GM10266 (cell line): Measurements from ENCODE around the gene HSD3B7.

Experiments
- DNase-seq: peaks from one replicate; pipeline ENCODE4 v3.0.0; 2012; ENCODE audit errors: extremely low spot score
- TF ChIP-seq, protein P1 (sequence below): IDR thresholded peaks from 2 replicates; pipeline ENCODE4 v1.5.1; 2012; ENCODE audit warnings: mild to moderate bottlenecking, low read depth; ENCODE audit not compliant: control insufficient read depth, insufficient read depth; ENCODE audit errors: missing control alignments

The HSD3B7 gene

DNA sequence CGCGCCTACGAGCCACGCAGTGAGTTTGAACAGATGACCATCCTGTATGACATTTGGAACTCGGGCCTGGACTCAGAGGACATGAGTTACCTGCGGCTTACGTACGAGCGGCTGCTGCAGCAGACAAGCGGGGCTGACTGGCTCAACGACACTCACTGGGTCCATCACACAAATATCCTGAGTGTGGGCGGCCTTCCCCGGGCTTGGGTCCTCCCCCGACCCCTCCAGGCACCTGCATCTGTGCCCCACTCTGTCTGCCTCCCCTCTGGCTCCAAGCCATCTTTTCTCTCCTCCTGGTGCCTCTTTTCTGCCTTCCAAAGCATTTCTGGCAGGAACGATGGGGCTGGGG lies 5.0 kb upstream of the HSD3B7 start:
- TF ChIP-seq, protein P1, sequence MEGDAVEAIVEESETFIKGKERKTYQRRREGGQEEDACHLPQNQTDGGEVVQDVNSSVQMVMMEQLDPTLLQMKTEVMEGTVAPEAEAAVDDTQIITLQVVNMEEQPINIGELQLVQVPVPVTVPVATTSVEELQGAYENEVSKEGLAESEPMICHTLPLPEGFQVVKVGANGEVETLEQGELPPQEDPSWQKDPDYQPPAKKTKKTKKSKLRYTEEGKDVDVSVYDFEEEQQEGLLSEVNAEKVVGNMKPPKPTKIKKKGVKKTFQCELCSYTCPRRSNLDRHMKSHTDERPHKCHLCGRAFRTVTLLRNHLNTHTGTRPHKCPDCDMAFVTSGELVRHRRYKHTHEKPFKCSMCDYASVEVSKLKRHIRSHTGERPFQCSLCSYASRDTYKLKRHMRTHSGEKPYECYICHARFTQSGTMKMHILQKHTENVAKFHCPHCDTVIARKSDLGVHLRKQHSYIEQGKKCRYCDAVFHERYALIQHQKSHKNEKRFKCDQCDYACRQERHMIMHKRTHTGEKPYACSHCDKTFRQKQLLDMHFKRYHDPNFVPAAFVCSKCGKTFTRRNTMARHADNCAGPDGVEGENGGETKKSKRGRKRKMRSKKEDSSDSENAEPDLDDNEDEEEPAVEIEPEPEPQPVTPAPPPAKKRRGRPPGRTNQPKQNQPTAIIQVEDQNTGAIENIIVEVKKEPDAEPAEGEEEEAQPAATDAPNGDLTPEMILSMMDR: no peak
- DNase-seq: no peak

DNA sequence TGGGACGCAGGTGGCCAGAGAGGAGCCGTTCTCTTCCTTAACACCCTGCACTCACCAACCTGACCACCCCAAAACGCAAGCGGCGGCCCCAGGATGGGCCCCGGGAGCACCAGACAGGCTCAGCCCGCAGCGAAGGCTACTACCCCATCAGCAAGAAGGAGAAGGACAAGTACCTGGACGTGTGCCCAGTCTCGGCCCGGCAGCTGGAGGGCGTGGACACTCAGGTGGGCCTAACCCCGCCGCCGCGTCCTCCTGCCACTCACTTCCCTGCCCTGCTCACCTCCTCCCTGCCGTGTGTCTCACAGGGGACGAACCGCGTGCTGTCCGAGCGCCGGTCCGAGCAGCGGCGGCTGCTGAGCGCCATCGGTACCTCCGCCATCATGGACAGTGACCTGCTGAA lies 4.6 kb upstream of the HSD3B7 start:
- no peak for DNase-seq
- TF ChIP-seq, protein P1: no peak

DNA sequence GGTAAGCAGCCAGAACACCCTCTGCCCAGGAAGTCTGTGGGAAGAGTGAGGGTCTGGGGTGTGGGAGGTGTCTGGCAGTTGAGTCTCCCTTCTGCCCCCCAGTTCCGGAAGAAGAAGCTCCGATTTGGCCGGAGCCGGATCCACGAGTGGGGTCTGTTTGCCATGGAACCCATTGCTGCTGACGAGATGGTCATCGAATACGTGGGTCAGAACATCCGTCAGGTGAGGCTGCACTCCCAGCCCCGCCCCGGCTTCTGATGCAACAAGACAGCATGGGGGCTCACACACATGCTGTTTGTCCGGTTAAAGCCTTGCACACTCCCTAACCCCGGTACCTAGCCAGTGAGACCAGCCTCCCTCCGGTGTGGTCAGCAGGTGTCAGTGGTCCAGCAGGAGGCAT lies 4.0 kb upstream of the HSD3B7 start:
- TF ChIP-seq, protein P1: no peak
- no peak for DNase-seq

DNA sequence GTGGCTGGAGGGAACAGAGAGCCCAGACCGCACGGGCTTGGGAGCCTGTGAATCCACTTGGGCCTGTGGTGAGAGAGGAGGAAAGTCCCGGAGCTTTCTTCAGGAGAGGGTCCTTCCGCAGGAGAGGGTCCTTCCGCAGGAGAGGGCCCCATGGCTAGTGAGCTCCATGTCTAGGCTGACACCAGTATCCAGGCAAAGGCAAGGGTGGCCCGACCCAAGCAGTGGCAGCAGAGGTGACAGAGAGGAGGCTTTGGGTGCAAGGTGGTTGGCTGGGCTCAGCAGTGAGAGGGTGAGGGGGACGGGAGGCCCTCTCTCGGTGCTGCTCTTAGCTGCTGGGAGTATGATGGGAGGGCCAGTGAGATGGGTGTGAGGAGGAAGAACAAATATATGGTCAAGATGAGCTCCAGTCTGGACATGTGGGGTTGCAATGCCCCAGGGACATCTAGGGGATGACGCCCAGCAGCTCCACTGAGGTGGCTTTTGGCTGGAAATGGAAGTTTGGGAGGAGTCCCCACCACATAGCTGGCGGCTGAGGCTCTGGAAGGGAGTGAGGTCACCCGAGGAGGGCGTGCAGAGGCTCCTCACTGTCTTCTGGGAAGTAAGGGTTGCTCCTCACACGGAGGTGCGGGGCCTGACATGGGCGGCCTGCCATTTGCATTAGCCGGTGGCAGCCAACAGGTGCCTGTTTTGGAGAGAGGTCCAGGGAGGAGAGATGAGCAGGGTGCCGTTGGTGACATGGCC lies 2.3 kb upstream of the HSD3B7 start:
- TF ChIP-seq, protein P1: no peak
- DNase-seq: no peak

DNA sequence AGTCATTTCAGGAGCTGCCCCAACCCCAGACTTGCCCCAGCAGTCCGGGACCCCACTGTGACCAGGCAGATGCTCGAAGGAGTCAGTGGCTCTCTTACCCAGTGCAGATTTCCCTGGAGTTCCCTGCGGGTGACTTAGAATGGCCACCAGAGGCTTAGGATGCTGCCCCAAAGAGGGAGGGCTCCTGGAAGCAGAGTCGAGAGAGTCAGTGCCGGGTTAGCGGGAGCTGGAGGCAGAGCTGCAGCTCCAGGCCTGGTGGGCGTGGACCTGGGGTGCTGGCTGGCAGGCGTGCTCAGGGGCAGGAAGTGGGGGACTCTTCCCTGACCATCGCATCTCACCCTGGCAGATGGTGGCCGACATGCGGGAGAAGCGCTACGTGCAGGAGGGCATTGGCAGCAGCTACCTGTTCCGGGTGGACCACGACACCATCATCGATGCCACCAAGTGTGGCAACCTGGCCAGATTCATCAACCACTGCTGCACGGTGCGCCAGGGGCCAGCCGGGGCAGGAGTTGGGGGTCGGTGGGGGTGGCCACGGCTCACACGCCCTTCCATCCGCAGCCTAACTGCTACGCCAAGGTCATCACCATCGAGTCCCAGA lies 1.6 kb upstream of the HSD3B7 start:
- TF ChIP-seq, protein P1: no peak
- no peak for DNase-seq

DNA sequence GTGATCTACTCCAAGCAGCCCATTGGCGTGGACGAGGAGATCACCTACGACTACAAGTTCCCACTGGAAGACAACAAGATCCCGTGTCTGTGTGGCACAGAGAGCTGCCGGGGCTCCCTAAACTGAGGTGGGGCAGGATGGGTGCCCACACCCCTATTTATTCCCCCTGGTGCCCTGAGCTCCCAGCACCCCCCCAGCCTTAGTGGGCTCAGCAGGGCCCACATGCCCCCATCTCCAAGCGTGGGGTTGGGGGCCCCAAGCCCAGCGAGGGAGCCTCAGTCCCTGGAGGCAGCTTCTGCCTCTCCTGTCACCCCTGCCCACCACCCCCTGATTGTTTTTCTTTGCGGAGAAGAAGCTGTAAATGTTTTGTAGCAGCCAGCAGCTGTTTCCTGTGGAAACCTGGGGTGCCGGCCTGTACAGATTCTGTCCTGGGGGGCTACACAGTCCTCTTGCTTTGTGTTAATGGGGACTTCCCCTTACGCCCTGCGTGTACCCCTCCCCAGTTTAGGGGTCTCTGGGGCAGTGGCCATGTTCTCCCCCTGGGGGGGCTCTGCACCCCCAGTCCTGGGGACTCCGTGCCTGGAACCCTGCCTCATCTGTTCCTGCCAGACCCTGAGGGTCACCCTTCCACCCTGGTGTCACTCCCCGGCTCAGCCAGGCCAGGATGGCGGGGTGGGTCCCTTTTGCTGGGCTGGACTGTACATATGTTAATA lies 953 bp upstream of the HSD3B7 start:
- no peak for DNase-seq
- TF ChIP-seq, protein P1: no peak

DNA sequence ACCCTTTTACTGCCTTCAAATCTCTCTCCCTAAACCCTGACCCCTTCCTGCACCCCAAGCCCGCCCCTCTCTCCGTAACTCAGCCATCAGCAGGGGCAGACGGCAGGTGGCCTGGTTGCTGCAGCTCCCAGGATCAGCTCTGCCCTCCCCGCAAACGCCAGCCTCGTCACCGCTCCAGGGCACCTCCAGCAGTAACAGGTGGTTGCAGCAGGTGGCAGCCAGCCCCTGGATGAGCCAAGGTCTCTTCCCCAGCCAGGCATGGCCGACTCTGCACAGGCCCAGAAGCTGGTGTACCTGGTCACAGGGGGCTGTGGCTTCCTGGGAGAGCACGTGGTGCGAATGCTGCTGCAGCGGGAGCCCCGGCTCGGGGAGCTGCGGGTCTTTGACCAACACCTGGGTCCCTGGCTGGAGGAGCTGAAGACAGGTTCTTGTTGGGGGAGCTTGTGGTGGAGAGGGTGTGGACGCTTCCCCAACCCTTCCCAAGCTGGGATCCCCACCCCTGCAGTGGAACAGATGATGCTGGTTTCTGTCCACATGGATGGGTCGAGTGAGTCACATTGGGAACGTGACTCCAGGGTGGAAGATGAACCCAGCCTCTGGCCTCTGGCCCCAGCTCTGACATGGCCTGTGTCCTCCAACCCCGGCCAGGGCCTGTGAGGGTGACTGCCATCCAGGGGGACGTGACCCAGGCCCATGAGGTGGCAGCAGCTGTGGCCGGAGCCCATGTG lies 558 bp downstream of the HSD3B7 start:
- no peak for DNase-seq
- TF ChIP-seq, protein P1: no peak
